Large intestine (tissue), 12 donors: Measurements from ENCODE around the gene TRIM43. TPM values are rescaled to one million over a fixed set of nuclear protein-coding genes. Genes with fewer than 3 reads are reported as not detected.
"Not testable (repeated sequence)": the region's sequence is repeated elsewhere in the genome, so short reads cannot be mapped to it uniquely, and the experiment has no call there.

Source experiments
- DNase-seq, 2 donors: peaks; one replicate each; pipeline versions ENCODE4 v3.0.0 to v3.0.0-alpha.2; 2013
- H3K27ac ChIP-seq: one replicate; pipeline ENCODE4 v1.5.1; 2013; ENCODE audit warnings: low read length
- H3K27me3 ChIP-seq: 2 replicates; pipeline ENCODE4 v1.6.1; 2013; ENCODE audit warnings: low read length; ENCODE audit not compliant: control insufficient read depth, insufficient read depth
- H3K36me3 ChIP-seq: 2 replicates; pipeline ENCODE4 v1.6.1; 2013; ENCODE audit warnings: low read length; ENCODE audit not compliant: control insufficient read depth, insufficient read depth
- H3K4me1 ChIP-seq: one replicate; pipeline ENCODE4 v1.6.1; 2013; ENCODE audit warnings: low read length; ENCODE audit not compliant: control insufficient read depth, insufficient read depth
- H3K4me3 ChIP-seq: one replicate; pipeline ENCODE4 v1.5.1; 2013; ENCODE audit warnings: low read length
- H3K9me3 ChIP-seq: one replicate; pipeline ENCODE4 v1.6.1; 2013; ENCODE audit warnings: mild to moderate bottlenecking, low read depth, low read length, moderate library complexity; ENCODE audit not compliant: control insufficient read depth
- WGBS: methylation state at CpG from one replicate; pipeline ENCODE4 v1.1.5; 2013; ENCODE audit warnings: low lambda C conversion rate; ENCODE audit not compliant: insufficient coverage; 5-methylcytosine and 5-hydroxymethylcytosine counted together
- long read RNA-seq, 11 donors: transcript quantifications; one replicate each; lab custom pipeline, GENCODE V29; 2026
- polyA plus RNA-seq: library from polyadenylated mRNA; unstranded; fragments of 120-200 nt; gene quantifications from one replicate; pipeline ENCODE4 v1.2.1, GENCODE V29; 2013

The TRIM43 gene
- polyA plus RNA-seq, result not detected
- long read RNA-seq, donor 1, result 0 reads
- long read RNA-seq, donor 2, result 0 reads
- long read RNA-seq, donor 3, result 0 reads
- long read RNA-seq, donor 4, result 0 reads
- long read RNA-seq, donor 5, result 0 reads
- long read RNA-seq, donor 6, result 0 reads
- long read RNA-seq, donor 7, result 0 reads
- long read RNA-seq, donor 8, result 0 reads
- long read RNA-seq, donor 9, result 0 reads
- long read RNA-seq, donor 10, result 0 reads
- long read RNA-seq, donor 11, result 0 reads

DNA sequence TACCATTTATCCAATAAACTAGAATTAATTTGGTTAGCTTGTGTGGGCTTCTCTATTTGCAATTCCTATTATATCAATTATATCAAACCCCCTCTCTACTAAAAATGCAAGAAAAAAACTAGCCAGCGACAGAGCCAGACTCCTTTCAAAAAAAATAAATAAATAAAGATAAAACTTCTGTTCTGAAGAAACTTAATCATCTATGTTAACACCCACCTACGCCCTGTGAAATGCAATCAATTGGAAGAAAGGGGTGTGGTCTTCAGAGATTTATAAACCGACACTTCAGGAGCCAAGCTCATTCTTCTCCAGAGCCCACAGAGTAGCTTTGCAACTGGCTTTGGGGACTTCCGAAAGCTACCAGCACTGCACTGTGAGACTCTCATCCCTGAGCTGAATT, at the start of gene TRIM43:
TRIM43 (plus strand) TSS at position 301 of the 400 bp plus-strand sequence. CDS start 2,023 bp downstream, outside the sequence.
- H3K27ac ChIP-seq, H3K4me1 ChIP-seq, H3K36me3 ChIP-seq, H3K9me3 ChIP-seq, H3K4me3 ChIP-seq, H3K27me3 ChIP-seq, DNase-seq: not testable (repeated sequence)
- no CpG with 5 or more reads among the region's 4 CpGs for WGBS

DNA sequence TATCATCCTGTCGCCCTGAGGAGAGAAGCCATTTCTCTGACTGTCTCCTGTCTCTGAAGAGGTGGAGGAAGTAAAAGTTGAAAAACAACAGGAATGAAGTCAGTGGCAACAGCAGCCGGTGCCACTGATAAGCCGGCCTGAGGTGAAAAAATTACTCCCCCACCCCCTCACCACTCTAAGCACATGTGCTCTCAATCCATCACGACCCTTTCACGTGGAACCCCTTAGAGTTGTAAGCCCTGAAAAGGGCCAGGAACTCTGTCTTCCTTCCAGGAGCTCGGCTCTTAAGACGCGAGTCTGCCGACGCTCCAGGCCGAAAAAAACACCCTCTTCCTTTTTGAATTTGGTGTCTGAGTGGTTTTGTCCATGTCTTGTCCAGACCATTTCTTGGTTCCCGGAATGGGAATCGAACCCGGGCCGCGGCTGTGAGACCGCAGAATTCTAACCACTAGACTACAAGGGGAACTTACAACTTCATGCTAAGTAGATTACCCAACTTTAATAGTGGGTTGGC, 40.7 kb upstream of the TRIM43 start:
- no peak for DNase-seq
- Histone ChIP-seq H3K27ac (no peak overlapping the region), H3K9me3 (no peaks in the 10 kb centered on the region), H3K4me1 (no peaks in the 10 kb centered on the region), H3K36me3 (no peaks in the 10 kb centered on the region), H3K27me3 (no peaks in the 10 kb centered on the region), H3K4me3 (no peak overlapping the region)
- no CpG with 5 or more reads among the region's 17 CpGs for WGBS

DNA sequence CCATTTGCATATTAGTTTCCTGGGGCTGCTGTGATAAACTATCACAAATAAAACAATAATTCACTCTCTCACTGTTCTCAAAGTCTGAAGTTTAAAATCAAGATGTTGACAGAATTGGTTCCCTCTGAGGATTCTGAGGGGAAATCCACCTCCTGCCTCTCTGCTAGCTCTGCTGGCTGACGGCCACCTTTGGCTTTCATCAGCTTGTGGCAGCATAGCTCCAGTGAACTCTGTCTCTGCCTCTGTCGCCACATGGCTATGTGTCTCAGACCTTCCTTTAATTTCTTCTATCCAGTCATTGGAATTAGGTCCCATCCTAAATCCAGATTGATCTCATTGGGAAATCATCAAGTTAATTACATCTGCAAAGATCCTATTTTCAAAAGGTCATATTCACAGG, 38.9 kb upstream of the TRIM43 start:
- Histone ChIP-seq H3K4me3 (no peak overlapping the region), H3K9me3 (no peaks in the 10 kb centered on the region), H3K4me1 (no peaks in the 10 kb centered on the region), H3K27ac (no peak overlapping the region), H3K27me3 (no peaks in the 10 kb centered on the region), H3K36me3 (no peaks in the 10 kb centered on the region)
- no peak for DNase-seq
- WGBS, result no CpG with 5 or more reads among the region's 2 CpGs

DNA sequence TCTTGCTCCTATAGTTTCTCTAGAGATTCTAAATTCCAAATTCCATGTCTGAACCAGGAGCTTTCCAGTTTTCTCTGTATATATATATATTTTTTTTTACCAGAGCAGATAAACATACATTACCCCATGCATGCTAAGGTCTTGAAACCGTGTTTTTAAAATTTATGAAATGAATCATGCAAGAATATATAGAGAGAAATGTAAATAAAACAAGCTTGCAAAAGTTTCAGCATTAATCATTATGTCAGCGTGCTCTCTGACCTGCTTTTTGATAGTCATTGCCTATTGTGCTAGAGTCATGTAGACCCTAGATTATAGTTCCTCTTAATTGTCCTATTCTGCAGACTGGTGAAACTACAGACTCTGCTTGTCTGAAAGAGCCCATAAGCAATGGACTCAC, 22.6 kb upstream of the TRIM43 start:
- H3K27ac ChIP-seq, result no peak overlapping the region
- H3K36me3 ChIP-seq, result no peaks in the 10 kb centered on the region
- H3K9me3 ChIP-seq, result no peaks in the 10 kb centered on the region
- H3K4me3 ChIP-seq, result no peak overlapping the region
- peaks cover 6% of the 10 kb centered on the region for H3K27me3 ChIP-seq
- WGBS, result 40% methylated on average over 1 of the region's 2 CpGs
- no peak for DNase-seq
- no peaks in the 10 kb centered on the region for H3K4me1 ChIP-seq

DNA sequence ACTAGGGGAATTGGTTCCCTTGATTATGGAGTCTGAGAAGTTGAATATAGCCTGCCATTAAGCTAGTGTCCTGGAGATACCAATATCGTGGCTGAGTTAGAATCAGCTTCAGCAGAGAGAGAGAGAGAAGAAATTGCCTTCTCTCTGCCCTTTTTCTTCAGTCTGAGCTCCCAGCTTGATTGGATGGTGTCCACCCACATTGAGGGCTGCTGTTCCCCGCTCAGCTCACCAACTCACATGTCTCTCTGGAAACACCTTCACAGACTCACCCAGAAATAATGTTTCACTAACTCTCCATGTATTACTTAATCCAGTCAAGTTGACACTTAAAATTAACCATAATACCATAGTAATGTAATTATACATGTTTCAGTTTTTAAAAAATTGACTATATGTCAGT, 17.9 kb upstream of the TRIM43 start:
- H3K27ac ChIP-seq, result no peak overlapping the region
- no peak overlapping the region for H3K4me3 ChIP-seq
- H3K36me3 ChIP-seq, result no peaks in the 10 kb centered on the region
- peaks cover 2% of the 10 kb centered on the region for H3K27me3 ChIP-seq
- DNase-seq, result no peak
- no CpG with 5 or more reads among the region's 2 CpGs for WGBS
- no peaks in the 10 kb centered on the region for H3K9me3 ChIP-seq
- no peaks in the 10 kb centered on the region for H3K4me1 ChIP-seq

DNA sequence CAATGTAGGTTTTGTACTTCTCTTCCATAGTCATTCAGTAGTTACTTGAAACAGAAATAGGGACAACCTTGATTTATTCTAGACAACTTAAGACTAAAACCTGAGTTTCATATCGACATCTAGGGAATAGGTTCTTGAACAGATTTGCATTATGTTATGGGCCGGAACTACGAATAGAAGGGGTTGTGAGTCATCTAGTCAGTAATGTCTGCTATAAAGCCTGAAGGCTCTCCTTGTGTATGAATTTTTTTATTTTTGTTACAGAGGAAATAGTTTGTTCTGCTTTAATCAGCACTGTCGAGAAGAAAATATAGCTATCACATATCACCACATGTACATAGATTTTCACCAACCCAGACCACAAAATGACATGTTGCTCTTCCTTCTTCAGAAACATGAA, 17.3 kb upstream of the TRIM43 start:
- Histone ChIP-seq H3K27me3 (no peaks in the 10 kb centered on the region), H3K4me3 (no peak overlapping the region), H3K36me3 (no peaks in the 10 kb centered on the region), H3K9me3 (no peaks in the 10 kb centered on the region), H3K27ac (no peak overlapping the region), H3K4me1 (no peaks in the 10 kb centered on the region)
- no peak for DNase-seq
- 100% methylated on average over 1 of the region's 4 CpGs for WGBS

DNA sequence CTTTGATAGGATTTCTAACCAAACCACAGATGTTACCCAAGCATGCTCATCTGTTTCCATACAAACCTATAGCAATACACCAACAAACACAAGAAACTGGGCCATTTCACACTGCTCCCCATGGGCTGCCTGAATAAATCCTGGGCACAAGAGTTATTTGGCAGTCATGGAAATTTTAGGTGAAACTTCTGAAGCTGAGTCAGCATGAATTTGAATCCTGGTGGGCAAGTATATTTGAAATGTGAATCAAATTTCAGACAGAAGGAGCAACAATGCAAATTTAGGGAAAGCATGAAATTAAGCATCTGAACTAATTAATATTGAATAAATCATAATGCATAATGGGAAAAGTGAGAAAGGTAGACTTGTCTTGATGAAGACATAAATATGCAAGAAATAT, 15.9 kb upstream of the TRIM43 start:
- no peaks in the 10 kb centered on the region for H3K9me3 ChIP-seq
- no peaks in the 10 kb centered on the region for H3K4me1 ChIP-seq
- H3K27me3 ChIP-seq, result no peaks in the 10 kb centered on the region
- no peaks in the 10 kb centered on the region for H3K36me3 ChIP-seq
- DNase-seq, result no peak
- no peak overlapping the region for H3K27ac ChIP-seq
- no peak overlapping the region for H3K4me3 ChIP-seq

DNA sequence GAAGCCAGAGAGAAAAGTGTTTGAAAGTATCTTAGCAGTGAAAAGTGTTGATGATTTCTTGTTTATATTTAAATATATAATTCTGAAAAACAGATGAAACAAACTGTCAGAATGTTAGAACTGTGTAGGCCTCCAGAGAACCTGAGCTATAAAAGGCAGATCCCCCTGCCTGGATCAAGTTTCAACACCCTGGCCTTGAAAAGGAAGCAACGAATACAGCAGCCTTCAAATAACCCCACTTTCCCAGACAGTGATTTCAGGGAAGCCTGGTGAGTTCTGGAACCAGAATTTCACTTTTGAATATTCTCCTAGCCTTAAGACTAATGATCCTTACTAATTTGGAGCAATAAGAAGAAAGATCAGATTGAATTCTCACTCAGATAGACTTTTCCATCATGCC, 13.3 kb upstream of the TRIM43 start:
- no peaks in the 10 kb centered on the region for H3K4me1 ChIP-seq
- no CpG with 5 or more reads among the region's 1 CpG for WGBS
- H3K27ac ChIP-seq, result no peak overlapping the region
- no peaks in the 10 kb centered on the region for H3K9me3 ChIP-seq
- no peaks in the 10 kb centered on the region for H3K36me3 ChIP-seq
- no peak for DNase-seq
- no peaks in the 10 kb centered on the region for H3K27me3 ChIP-seq
- H3K4me3 ChIP-seq, result no peak overlapping the region

DNA sequence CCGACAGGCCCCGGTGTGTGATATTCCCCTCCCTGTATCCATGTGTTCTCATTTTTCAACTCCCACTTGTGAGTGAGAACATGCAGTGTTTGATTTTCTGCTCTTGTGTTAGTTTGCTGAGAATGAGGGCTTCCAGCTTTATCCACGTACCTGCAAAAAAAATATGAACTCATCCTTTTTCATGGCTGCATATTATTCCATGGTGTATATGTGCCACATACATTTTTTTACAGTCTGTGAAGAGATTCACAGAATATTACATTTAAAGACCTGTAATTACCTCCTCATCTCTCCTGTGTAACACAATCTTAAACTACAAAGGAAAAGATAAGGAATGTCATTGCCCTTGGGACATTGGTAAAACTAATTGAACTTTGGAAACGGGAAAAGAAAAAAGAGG, 8.3 kb upstream of the TRIM43 start:
- not testable (repeated sequence) for H3K27me3 ChIP-seq, H3K4me3 ChIP-seq, H3K27ac ChIP-seq, H3K4me1 ChIP-seq, H3K9me3 ChIP-seq, H3K36me3 ChIP-seq, DNase-seq
- no CpG with 5 or more reads among the region's 4 CpGs for WGBS

DNA sequence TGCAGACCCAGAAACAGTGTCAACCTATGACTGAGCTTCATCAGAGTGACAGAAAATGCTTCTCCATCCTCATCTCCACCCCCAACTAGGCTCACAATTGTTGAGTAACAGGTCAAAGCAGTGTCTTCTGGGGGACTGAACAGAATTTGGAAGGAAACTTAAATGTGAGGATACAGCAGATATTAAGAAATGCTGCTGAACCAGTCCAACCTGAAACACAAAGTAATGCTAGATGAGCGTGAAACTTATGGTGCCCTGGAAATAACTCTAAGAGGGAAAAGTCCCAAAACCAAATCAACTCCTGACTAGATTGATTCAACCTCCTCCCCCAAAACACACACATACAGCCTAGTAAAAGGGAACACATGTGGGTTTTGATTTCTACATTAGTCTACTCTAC, 7.5 kb upstream of the TRIM43 start:
- H3K4me3 ChIP-seq, H3K27ac ChIP-seq, DNase-seq, H3K36me3 ChIP-seq, H3K27me3 ChIP-seq, H3K4me1 ChIP-seq, H3K9me3 ChIP-seq: not testable (repeated sequence)
- WGBS, result no CpG with 5 or more reads among the region's 1 CpG

DNA sequence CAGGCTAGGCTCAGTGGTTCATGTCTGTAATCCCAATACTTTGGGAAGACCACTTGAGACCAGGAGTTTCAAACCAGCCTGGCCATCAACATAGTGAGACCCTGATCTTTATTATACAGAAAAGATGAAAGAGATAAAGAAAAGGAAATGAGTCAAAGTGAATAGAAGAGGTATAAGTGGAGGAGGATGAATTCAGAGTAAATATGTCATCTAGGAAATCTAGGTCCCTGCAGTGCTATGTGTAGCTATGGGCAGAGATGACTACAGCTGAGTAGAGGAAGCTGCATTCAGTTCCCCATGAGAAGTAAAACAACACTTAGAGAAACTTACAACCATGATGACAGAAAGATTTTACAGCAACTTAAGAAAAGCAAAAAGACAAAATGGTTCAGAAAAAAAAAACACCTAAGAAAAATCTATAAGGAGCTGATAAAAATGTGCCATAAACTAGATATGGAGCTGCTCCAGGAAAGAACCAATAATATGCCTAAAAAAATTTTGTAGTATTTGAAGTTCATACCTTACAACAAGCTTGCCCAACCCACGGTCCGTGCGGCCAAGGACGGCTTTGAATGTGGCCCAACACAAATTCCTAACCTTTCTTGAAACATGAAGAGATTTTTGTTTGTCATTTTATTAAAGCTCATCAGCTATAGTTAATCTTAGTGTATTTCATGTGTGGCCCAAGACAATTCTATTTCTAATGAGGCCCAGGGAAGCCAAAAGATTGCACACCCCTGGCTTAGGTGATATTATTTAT, 1.8 kb upstream of the TRIM43 start:
- not testable (repeated sequence) for H3K27me3 ChIP-seq, H3K4me3 ChIP-seq, DNase-seq, H3K27ac ChIP-seq, H3K4me1 ChIP-seq, H3K9me3 ChIP-seq, H3K36me3 ChIP-seq
- no CpG with 5 or more reads among the region's 4 CpGs for WGBS
